ENCODE data around the gene MOB1A.
"Not testable (repeated sequence)": the region's sequence is repeated elsewhere in the genome, so short reads cannot be mapped to it uniquely, and the experiment has no call there.

MOB1A gene

GRCh38 chr2:74198461-74199274 is 20.0 kb upstream of the MOB1A start, which contains the start of gene MTHFD2:
MTHFD2 (plus strand) TSS chr2:74198615; CDS start chr2:74198642, 27 bp downstream.
- DNase-seq (ENCODE audit: low spot score): peak; percentile 99

GRCh38 chr2:74198023-74198460 is 19.4 kb upstream of the MOB1A start:
- DNase-seq (ENCODE audit: low spot score): no peak

GRCh38 chr2:74197049-74197448 is 18.4 kb upstream of the MOB1A start:
- no peak for DNase-seq (ENCODE audit: low spot score)

- no peak for DNase-seq (ENCODE audit: low spot score)
Observed at GRCh38 chr2:74194799-74195198, 16.1 kb upstream of the MOB1A start.

- no peak for DNase-seq (ENCODE audit: low spot score)
Observed at GRCh38 chr2:74191596-74192380, 13.1 kb upstream of the MOB1A start.

- DNase-seq (ENCODE audit: low spot score): no peak
Observed at GRCh38 chr2:74188696-74189095, 10.0 kb upstream of the MOB1A start.

- no peak for DNase-seq (ENCODE audit: low spot score)
Observed at GRCh38 chr2:74188018-74188601, 9.4 kb upstream of the MOB1A start.

- DNase-seq (ENCODE audit: low spot score): not testable (repeated sequence)
Observed at GRCh38 chr2:74186706-74187105, 8.0 kb upstream of the MOB1A start.

- peak; percentile 87 for DNase-seq (ENCODE audit: low spot score)
Observed at GRCh38 chr2:74186038-74186437, 7.4 kb upstream of the MOB1A start.

GRCh38 chr2:74183878-74184277 is 5.2 kb upstream of the MOB1A start:
- DNase-seq (ENCODE audit: low spot score): no peak

- peak; percentile 96 for DNase-seq (ENCODE audit: low spot score)
Observed at GRCh38 chr2:74181739-74182138, 3.1 kb upstream of the MOB1A start.

GRCh38 chr2:74179063-74179865 is 585 bp upstream of the MOB1A start:
- DNase-seq (ENCODE audit: low spot score): no peak

GRCh38 chr2:74177696-74178095 is 983 bp downstream of the MOB1A start:
- DNase-seq (ENCODE audit: low spot score): no peak

- DNase-seq (ENCODE audit: low spot score): no peak
Observed at GRCh38 chr2:74174909-74175308, 3.8 kb downstream of the MOB1A start.

- no peak for DNase-seq (ENCODE audit: low spot score)
Observed at GRCh38 chr2:74168739-74169138, 9.9 kb downstream of the MOB1A start.

- DNase-seq (ENCODE audit: low spot score): no peak
Observed at GRCh38 chr2:74164761-74165160, 13.9 kb downstream of the MOB1A start.

GRCh38 chr2:74162951-74163350 is 15.7 kb downstream of the MOB1A start:
- no peak for DNase-seq (ENCODE audit: low spot score)

- no peak for DNase-seq (ENCODE audit: low spot score)
Observed at GRCh38 chr2:74155830-74156229, 22.8 kb downstream of the MOB1A start.

GRCh38 chr2:74152954-74153353 is 25.7 kb downstream of the MOB1A start:
- DNase-seq (ENCODE audit: low spot score): no peak

GRCh38 chr2:74149570-74150319 is 28.9 kb downstream of the MOB1A start:
- no peak for DNase-seq (ENCODE audit: low spot score)

GRCh38 chr2:74149247-74149525 is 29.5 kb downstream of the MOB1A start:
- no peak for DNase-seq (ENCODE audit: low spot score)
